SK-MEL-5 (cell line): ENCODE results near the gene GNAQ. TPM values are rescaled to one million over a fixed set of nuclear protein-coding genes. Genes with fewer than 3 reads are reported as not detected.
"Not testable (repeated sequence)": the region's sequence is repeated elsewhere in the genome, so short reads cannot be mapped to it uniquely, and the experiment has no call there.

ENCODE experiments used
- DNase-seq: peaks from one replicate; pipeline ENCODE4 v3.0.0-alpha.2; 2016; ENCODE audit warnings: low read depth, low spot score
- in situ Hi-C: cut with HindIII; loops from 2 replicates; pipeline ENCODE4 v1.10.0; 2016; ENCODE audit warnings: low sequenced_read_pairs, high pct_unique_total_duplicates, low pct_unique_long_range_greater_than_20kb
- total RNA-seq: library from RNA; depleted of rRNA; stranded (reverse); fragments of >200 nt; shearing (Covaris generic); gene quantifications from 2 replicates; pipeline ENCODE4 v1.2.3, GENCODE V29; 2014

The GNAQ gene
- total RNA-seq, 1 experiment from 2014 or later = 27.1 TPM

DNA sequence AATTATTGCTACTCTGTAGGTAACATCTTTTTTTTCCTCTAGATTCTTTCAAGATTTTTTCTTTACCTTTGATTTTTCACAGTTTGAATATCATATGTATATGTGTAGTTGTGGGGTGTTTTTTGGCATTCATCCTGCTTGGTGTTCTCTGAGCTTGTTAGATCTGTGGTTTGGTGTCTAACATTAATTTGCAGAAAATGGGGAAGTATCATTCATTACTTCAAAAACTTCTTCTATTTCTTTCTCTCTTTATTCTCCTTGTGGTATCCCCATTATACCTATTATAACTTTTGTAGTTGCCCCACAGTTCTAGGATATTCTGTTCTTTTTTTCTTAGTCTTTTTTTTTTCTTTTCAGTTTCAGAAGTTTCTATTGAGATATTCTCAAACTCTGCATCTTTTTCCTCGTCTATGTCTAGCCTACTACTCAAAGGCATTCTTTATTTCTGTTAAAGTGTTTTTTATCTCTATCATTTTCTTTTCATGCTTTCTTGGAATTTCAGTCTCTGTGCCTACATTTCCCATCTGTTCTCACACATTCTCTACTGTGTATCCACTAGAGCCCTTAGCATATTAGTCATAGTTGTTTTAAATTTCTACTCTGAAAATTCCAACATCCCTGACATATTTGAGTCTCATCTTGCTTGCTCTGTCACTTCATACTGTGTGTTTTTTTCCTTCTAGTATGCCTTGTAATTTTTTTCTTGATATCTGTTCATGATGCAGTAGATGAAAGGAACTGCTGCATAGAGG is 323.4 kb downstream of the GNAQ start:
- in situ Hi-C loops = no loop called here
- DNase-seq = no peak

DNA sequence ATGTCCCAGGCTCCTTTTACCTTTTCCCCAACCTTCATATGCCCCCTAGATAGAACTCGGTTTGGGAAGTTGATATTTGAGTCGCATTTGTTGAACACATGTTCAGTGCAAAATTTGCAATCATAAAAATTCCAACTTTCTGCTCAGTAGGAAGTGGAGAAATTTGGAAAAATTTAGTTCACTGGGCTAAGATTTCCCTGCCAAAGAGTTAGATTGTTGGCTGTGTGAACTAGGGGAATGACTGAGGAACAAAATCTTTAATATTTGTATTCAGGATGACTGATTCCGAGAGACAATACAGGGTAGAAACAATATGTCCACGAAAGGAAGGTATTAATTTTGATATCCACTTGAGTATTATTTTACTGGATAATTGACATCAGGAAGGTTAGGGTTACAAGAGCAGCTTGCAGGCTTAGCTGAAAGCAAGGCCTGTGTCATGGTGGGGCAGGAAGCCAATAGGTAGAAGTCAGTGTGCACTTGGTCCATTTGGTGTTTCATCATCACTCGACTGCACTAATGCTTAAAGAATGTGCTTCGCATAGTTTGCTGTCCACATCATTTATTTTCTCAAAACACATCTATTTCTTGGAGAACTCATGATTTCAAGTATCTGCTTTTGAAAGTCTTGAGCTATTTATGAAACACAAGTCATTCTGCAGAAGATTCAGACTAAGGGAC is 324.1 kb downstream of the GNAQ start:
- no peak for DNase-seq
- in situ Hi-C loops = no loop called here

DNA sequence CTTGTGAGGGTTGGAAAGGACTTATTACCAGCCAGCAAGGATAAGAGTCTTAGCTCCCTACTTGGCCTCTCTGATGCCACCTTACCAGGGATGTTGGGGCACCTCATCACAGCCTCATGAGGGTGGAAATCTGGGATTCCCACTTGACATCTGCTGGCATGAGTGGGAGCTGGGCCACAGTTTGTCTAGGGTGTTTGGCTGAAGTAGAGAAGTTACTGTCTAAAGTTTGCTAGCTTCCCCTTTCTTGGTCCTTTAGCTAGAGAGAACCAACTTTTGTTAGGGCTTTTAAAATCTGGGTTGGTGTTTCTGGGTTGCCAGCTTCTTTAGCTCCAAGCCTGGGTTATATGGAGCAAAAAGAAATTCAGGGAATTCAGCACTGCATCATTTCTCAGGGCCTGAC is 326.0 kb downstream of the GNAQ start:
- in situ Hi-C loops = no loop called here
- DNase-seq = no peak

DNA sequence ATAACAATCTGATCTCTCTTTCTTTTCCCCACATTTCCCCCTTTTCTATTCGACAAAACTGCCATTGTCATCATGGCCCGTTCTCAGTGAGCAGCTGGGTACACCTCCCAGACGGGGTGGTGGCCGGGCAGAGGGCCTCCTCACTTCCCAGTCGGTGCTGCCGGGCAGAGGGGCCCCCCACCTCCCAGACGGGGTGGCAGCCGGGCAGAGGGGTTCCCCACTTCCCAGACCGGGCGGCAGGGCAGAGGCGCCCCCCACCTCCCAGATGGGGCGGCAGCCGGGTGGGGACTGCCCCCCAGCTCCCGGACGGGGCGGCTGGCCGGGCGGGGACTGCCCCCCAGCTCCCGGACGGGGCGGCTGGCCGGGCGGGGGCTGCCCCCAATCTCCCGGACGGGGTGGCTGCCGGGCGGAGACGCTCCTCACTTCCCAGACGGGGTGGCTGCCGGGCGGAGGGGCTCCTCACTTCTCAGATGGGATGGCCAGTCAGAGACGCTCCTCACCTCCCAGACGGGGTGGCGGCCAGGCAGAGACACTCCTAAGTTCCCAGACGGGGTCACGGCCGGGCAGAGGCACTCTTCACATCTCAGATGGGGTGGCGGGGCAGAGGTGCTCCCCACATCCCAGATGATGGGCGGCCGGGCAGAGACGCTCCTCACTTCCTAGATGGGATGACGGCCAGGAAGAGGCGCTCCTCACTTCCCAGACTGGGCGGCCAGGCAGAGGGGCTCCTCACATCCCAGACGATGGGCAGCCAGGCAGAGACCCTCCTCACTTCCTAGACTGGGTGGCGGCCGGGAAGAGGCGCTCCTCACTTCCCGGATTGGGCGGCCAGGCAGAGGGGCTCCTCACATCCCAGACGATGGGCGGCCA is 328.9 kb downstream of the GNAQ start:
- DNase-seq, in situ Hi-C loops: not testable (repeated sequence)

DNA sequence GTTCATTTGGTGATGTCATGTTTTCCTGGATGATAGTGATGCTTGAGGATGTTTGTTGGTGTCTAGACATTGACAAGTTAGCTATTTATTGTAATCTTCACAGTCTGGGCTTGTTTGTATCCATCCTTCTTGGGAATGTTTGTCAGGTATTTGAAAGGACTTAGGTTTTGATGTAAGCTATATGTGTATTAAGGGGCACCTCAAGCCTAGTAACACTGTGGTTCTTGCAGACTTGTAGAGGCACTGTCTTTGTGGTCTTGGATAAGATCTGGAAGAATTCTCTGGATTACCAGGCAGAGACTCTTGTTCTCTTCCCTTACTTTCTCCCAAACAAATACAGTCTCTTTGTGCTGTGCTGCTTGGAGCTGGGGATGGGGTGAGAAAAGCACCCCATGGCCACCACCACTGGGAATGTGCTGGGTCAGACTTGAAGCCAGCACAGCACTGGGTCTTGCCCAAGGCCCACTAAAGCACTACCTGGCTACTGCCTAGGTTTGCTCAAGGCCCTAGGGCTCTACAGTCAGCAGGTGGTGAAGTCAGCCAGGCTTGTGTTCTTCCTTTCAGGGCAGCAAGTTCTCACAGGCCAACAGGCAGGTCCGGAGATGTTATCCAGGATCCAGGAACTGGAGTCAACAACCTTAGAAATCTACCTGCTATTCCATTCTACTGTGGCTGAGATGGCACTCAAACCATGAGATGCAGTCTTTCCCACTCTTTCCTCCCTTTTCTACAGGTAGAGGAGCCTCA is 334.2 kb downstream of the GNAQ start:
- no peak for DNase-seq
- in situ Hi-C loops = no loop called here

DNA sequence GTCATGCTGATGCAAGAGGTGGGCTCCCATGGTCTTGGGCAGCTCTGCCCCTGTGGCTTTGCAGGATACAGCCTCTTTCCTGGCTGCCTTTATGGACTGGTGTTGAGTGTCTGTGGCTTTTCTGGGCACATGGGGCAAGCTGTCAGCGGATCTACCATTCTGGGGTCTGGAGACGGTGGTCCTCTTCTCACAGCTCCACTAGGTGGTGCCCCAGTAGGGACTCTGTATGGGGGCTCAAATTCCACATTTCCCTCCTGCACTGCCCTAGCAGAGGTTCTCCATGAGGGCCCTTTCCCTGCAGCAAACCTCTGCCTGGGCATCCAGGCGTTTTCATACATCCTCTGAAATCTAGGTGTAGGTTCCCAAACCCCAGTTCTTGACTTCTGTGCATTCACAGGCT is 340.9 kb downstream of the GNAQ start:
- in situ Hi-C loops, DNase-seq: not testable (repeated sequence)

DNA sequence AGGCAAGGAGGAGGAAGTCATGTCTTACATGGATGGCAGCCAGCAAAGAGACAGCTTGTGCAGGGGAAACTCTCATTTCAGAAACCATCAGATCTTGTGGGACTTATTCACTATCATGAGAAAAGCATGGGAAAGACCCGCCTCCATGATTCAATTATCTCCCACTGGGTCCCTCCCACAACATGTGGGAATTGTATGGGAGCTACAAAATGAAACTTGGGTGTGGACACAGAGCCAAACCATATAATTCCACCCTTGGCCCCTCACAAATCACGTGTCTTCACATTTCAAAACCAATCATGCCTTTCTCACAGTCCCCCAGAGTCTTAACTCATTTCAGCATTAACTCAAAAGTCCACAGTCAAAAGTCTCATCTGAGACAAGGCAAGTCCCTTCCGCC is 341.5 kb downstream of the GNAQ start:
- in situ Hi-C loops, DNase-seq: not testable (repeated sequence)

DNA sequence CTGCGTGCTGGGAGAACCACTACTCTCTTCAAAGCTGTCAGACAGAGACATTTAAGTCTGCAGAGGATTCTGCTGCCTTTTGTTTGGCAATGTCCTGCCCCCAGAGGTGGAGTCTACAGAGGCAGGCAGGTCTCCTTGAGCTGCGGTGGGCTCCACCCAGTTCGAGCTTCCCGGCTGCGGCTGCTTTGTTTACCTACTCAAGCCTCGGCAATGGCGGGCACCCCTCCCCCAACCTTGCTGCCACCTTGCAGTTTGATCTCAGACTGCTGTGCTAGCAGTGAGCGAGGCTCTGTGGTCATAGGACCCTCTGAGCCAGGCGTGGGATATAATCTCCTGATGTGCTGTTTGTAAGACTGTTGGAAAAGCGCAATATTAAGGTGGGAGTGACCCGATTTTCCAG is 343.9 kb downstream of the GNAQ start:
- DNase-seq, in situ Hi-C loops: not testable (repeated sequence)

DNA sequence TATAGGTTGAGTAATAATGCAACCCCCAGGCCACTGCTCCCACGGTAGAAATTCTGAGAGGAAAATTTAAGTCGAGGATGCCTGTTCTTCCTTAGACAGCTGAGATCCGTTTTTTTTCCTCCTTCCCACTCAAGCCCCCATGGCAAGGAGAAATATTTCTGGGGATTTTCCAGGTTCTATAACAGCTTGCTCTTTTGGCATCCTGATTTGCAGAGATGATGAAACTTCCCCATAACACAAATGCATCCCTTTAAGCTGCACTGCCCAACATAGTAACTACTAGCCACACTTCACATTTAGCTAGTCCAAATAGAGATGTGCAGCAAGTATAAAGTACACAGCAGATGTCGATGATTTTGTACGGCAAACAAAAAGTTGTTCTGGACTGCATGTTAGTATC is 351.0 kb downstream of the GNAQ start:
- in situ Hi-C loops = no loop called here
- no peak for DNase-seq

DNA sequence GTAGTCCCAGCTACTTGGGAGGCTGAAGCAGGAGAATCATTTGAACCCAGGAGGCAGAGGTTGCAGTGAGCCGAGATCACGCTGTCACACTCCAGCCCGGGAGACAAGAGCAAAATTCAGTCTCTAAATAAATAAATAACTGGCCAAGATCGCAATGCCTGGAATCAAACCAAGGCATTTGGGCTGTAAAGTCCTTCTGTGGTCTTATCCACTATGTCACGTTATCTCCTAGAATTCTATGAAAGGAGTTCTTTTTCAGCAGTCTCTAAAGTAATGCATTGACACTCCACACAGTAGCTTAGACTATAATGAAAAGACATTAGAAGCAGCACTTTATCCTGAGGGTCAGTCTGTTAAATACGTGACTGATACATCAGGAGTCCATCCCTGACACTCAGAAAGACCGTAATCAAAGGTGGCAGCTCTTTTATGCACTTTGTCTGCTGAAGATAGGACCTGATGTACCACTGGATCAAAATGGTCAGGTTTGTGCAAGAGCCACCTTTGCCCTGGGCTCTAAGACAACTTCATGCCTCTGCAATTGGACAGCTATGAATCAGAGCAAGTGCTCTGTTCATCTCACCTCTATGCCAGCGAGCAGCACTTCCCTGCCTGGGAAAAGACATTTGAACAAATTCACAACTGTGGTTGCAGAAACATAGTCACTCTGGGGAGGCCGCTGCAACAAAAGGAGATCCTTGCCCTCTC is 351.8 kb downstream of the GNAQ start:
- in situ Hi-C loops = no loop called here
- DNase-seq = peak; percentile 55

DNA sequence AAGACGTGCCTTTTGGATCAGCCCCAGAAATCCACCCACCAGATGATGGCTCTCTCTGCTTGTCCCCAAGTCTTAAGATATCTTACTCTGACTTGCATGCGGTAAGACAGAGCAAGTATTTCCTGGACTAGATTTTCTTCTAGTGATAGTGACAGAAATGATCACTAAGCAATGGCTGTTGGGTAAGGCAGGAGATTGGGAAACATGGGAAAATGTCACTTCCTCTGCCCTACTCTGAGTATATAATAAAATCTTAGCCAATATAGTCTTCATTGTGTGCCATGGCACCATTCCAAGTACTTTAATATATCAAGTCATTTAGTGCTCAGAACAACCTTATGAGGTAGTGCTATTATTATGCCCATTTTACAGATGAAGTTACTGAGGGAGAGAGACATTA is 352.5 kb downstream of the GNAQ start:
- no peak for DNase-seq
- in situ Hi-C loops = no loop called here

DNA sequence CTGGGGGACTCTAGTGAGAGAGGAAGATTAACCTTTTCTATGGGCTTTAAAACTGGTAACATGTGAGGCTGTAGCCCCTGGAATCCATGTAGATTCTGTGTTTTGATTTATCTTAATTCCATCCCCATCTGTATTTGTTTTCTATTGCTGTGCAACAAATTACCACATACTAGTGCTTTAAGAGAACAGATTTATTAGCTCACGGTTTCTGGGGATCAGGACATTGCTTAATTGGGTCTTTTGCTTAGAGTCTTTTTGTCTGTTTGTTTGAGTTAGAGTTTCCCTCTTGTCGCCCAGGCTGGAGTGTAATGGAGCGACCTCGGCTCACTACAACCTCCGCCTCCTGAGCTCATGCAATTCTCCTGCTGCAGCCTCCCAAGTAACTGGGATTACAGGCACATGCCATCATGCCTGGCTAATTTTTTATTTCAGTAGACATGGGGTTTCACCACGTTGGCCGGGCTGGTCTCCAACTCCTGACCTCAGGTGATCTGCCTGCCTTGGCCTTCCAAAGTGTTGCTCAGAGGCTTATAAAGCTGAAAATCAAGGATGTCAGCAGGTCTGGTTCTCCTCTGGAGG is 353.6 kb downstream of the GNAQ start:
- no peak for DNase-seq
- in situ Hi-C loops = no loop called here

DNA sequence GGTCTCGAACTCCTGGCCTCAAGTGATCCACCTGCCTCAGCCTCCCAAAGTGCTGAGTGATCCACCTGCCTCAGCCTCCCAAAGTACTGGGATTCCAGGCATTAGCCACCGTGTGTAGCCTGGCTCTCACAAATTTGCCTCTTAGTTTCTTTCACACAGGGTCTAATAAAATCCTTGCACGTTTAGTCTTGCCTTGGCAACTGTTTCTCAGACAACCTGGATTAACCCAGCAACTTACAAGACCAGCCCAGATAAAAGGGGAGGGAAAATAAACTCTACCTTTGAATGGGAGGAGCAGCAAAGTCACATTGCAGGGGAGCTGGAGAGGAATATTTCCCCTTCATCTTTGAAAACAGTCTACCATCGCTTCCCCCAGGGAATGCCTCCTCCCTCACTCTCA is 354.2 kb downstream of the GNAQ start:
- DNase-seq = no peak
- in situ Hi-C loops = no loop called here

DNA sequence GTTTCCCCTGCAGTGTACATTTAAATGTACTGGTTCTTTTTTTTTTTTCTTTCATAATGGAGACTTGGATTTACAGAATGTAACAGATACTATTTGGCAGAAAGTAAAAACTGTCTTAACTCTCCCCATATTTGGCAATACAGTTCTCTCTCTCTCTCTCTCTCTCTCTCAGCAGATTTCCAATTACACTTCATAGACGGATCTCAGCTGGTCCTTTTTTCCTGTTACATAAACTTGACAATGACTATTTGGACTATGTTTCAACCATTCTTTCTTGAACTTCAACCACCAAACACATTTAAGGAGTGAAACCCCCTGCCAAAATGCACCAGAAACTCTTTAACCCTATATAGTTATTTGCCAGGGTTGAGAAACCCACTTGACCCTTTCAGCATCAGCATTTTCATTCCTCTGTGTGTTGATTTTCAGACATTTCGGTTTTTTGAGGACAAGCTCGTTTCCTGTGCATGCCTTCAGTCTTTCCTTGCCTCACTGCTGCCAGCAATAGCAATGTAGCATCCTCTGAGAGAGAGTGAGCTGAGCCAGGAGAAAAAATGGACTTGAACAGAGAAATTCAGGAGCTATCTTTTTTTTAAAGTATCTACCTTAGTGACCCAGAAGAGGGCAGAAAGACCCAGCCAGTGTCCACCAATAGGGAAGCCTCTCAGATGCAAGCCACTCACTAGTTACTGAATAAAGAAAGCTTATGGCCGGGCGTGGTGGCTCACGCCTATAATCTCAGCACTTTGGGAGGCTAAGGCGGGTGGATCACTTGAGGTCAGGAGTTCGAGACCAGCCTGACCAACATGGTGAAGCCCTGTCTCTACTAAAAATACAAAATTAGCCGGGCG is 357.4 kb downstream of the GNAQ start:
- in situ Hi-C loops = no loop called here
- peak; percentile 22 for DNase-seq

DNA sequence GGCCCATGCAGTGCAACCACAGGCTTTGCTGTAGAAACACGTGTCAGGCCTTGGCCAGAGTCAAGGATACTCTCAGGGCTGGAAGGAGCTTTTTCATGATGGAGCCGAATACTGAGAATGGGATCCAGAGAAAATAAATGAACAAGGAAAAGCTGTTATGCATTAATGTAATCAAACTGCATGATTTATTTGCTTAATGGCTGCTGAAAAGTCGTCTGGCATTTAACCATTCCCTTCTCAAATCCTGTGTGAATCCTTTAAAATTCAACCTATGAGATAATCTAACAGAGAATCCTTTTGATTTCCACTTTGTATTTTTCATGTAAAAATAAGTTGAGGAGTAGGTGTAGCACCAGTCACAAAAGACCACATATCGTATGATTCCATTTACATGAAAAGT is 359.4 kb downstream of the GNAQ start:
- DNase-seq = no peak

DNA sequence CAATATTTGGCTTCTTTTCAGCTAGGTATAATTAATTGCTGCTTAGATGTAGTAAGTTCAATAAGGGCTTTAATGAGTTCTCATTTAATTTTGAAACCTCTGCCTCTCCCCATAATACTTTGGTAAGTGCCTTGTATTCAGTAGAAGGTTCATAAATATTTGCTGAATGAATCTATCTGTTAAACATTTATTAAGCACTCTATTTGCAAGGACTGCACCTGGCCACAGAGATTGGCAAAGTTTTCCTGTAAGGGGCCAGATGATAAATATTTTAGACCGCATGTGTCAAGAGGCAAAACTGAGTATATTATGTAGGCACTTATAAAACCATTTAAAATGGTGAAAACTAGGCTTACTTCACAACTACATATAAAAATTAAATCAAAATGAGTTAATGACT is 364.5 kb downstream of the GNAQ start:
- DNase-seq = no peak
- in situ Hi-C loops = no loop called here

More for the DNA sequence above, 359.4 kb downstream of the GNAQ start:
- in situ Hi-C loops = no loop called here
